GM18499 (cell line): ENCODE measurements around the gene PCARE.

Source experiments
- ATAC-seq: cut with Tn5 transposase; IDR thresholded peaks from one replicate; pipeline ENCODE4 v1.9.1; 2021; ENCODE audit warnings: moderate number of reproducible peaks; ENCODE audit not compliant: insufficient read depth, unreplicated experiment

Gene PCARE

GRCh38 chr2:29013057-29013780 is 61.1 kb downstream of the PCARE start:
- no peak for ATAC-seq

DNA sequence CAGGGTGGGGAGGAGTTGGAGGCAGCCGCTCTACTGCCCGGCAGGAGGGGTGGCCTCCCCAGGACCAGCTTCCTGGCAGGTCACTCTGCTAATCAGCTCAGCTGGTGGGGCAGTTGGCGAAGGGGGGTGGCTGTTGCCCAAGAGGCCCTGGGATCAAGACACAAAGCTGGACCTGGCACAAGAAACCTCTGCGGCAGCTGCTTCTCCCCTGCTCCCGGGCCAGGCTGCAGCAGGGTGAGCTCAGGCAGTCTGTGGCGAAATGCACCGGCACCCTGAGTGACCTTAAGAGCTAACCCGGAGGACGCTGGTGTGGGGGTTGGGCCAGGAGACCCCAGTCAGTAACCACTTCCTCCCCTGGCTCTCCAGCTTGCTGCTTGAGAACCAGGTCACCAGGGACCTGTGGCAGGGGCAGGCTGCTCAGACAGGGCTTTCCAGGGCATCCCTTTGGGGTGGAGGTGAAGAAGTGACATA is 62.1 kb downstream of the PCARE start:
- no peak for ATAC-seq
